GM21717 (cell line): ENCODE measurements around the gene PAK1IP1.
"Not testable (repeated sequence)": the region's sequence is repeated elsewhere in the genome, so short reads cannot be mapped to it uniquely, and the experiment has no call there.

Experiments used
- ATAC-seq: cut with Tn5 transposase; IDR thresholded peaks from one replicate; pipeline ENCODE4 v1.9.1; 2021; ENCODE audit warnings: mild to moderate bottlenecking, moderate library complexity; ENCODE audit not compliant: unreplicated experiment

PAK1IP1 gene

GRCh38 chr6:10740061-10740460 is 45.3 kb downstream of the PAK1IP1 start:
- no peak for ATAC-seq

GRCh38 chr6:10741643-10742042 is 46.9 kb downstream of the PAK1IP1 start:
- ATAC-seq = not testable (repeated sequence)

GRCh38 chr6:10742251-10742650 is 47.5 kb downstream of the PAK1IP1 start:
- ATAC-seq = no peak

GRCh38 chr6:10743515-10743914 is 48.7 kb downstream of the PAK1IP1 start:
- ATAC-seq = no peak

GRCh38 chr6:10745116-10745515 is 50.3 kb downstream of the PAK1IP1 start:
- no peak for ATAC-seq

GRCh38 chr6:10746915-10747250 is 52.1 kb downstream of the PAK1IP1 start:
- no peak for ATAC-seq

- peak; percentile 96 for ATAC-seq
Measured at GRCh38 chr6:10747251-10747972, 52.6 kb downstream of the PAK1IP1 start, which contains the start of gene TMEM14B. TMEM14B (plus strand) TSS chr6:10747805; CDS start chr6:10749246, 1,441 bp downstream.

- no peak for ATAC-seq
Measured at GRCh38 chr6:10749734-10750133, 55.0 kb downstream of the PAK1IP1 start.

GRCh38 chr6:10750568-10750967 is 55.8 kb downstream of the PAK1IP1 start:
- not testable (repeated sequence) for ATAC-seq

- not testable (repeated sequence) for ATAC-seq
Measured at GRCh38 chr6:10751757-10752156, 57.0 kb downstream of the PAK1IP1 start.

- ATAC-seq = no peak
Measured at GRCh38 chr6:10756085-10756484, 61.3 kb downstream of the PAK1IP1 start.
